HG03460 (cell line): ENCODE measurements around the gene NCOA5.

Experiments used
- ATAC-seq: cut with Tn5 transposase; IDR thresholded peaks from one replicate; pipeline ENCODE4 v1.9.1; 2021; ENCODE audit not compliant: unreplicated experiment

NCOA5 gene

GRCh38 chr20:46044896-46045295 lies 44.9 kb downstream of the NCOA5 start:
- ATAC-seq: no peak

- ATAC-seq: no peak
Measured at GRCh38 chr20:46043556-46043955, 46.2 kb downstream of the NCOA5 start.

- no peak for ATAC-seq
Measured at GRCh38 chr20:46040902-46041535, 48.7 kb downstream of the NCOA5 start.

- ATAC-seq: no peak
Measured at GRCh38 chr20:46037036-46037435, 52.7 kb downstream of the NCOA5 start.

GRCh38 chr20:46036370-46036769 lies 53.4 kb downstream of the NCOA5 start:
- ATAC-seq: no peak

GRCh38 chr20:46035713-46036112 lies 54.0 kb downstream of the NCOA5 start:
- ATAC-seq: no peak

- ATAC-seq: no peak
Measured at GRCh38 chr20:46035253-46035652, 54.5 kb downstream of the NCOA5 start.

- ATAC-seq: no peak
Measured at GRCh38 chr20:46034039-46034438, 55.7 kb downstream of the NCOA5 start.

- no peak for ATAC-seq
Measured at GRCh38 chr20:46031701-46032254, 58.0 kb downstream of the NCOA5 start.

GRCh38 chr20:46031014-46031569 lies 58.7 kb downstream of the NCOA5 start:
- no peak for ATAC-seq

GRCh38 chr20:46030284-46031013 lies 59.3 kb downstream of the NCOA5 start:
- ATAC-seq: no peak

GRCh38 chr20:46028772-46029371 lies 60.9 kb downstream of the NCOA5 start, which contains the start of gene SLC12A5:
TSS of gene SLC12A5 (plus strand) at chr20:46029215. CDS start at chr20:46029345, 130 bp downstream.
- no peak for ATAC-seq

- ATAC-seq: no peak
Measured at GRCh38 chr20:46028110-46028509, 61.7 kb downstream of the NCOA5 start.

- no peak for ATAC-seq
Measured at GRCh38 chr20:46027245-46027853, 62.4 kb downstream of the NCOA5 start.

- no peak for ATAC-seq
Measured at GRCh38 chr20:46025376-46025783, 64.4 kb downstream of the NCOA5 start.

- ATAC-seq: no peak
Measured at GRCh38 chr20:46023999-46024398, 65.8 kb downstream of the NCOA5 start.

GRCh38 chr20:46023148-46023484 lies 66.6 kb downstream of the NCOA5 start:
- ATAC-seq: no peak

- no peak for ATAC-seq
Measured at GRCh38 chr20:46022411-46023147, 67.2 kb downstream of the NCOA5 start.

- ATAC-seq: no peak
Measured at GRCh38 chr20:46021361-46022359, 68.1 kb downstream of the NCOA5 start.
